ENCODE results near the gene TPH2.

Gene TPH2

DNA sequence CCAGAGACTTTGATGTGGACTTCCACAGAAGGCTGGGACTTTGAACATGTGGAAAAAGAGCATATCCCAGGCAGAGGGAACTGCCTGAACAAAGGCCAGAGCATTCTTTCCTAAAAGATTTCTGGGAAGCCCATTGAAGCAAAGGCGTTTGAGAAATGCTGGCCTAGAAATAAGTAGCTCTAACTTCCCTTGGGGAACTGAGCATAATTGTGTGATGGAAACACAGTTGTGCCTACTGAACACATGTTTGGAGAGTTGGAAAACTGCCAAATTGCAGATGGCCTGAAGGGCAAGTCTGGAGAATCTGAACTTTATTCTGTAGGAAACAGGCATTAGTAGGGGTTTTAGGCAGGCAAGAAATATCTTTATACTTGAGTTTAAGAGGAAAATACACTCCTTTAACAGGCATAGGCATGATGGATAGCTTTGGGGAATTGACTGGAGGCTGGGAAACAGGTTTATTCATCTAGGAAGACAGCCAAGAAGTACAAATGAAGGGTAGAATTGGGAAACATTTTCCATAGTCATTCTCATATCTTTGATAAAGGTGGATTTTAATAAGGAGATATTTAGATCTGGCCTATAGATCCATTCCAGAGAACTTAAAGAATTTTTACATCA is 134.1 kb downstream of the TPH2 start:
- TF ChIP-seq, protein P1, sequence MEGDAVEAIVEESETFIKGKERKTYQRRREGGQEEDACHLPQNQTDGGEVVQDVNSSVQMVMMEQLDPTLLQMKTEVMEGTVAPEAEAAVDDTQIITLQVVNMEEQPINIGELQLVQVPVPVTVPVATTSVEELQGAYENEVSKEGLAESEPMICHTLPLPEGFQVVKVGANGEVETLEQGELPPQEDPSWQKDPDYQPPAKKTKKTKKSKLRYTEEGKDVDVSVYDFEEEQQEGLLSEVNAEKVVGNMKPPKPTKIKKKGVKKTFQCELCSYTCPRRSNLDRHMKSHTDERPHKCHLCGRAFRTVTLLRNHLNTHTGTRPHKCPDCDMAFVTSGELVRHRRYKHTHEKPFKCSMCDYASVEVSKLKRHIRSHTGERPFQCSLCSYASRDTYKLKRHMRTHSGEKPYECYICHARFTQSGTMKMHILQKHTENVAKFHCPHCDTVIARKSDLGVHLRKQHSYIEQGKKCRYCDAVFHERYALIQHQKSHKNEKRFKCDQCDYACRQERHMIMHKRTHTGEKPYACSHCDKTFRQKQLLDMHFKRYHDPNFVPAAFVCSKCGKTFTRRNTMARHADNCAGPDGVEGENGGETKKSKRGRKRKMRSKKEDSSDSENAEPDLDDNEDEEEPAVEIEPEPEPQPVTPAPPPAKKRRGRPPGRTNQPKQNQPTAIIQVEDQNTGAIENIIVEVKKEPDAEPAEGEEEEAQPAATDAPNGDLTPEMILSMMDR (conservative IDR thresholded peaks at IDR 0.05; ENCODE audit: low read depth, low read length), result no peak
- no peak overlapping the region for H3K4me3 ChIP-seq (ENCODE audit: low read length)
- DNase-seq (ENCODE audit: low read depth), result no peak

DNA sequence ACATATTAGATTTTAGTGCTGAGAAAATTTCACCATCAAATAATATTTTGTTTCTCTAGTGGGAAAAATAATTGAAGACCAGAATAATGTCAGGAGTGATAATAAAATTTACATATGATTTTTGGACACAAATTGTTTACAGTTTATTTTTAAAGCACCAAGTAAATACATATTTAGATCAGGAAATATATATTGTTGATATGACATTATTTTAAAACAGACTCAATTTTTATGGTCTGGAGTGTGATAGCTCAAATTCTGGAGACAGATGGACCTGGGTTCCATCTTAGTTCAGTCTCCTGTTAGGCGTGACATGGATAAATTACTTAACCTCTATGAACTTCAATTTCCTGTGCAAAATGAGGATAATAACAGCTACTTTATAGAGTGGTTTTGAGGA is 135.4 kb downstream of the TPH2 start:
- H3K4me3 ChIP-seq (ENCODE audit: low read length), result no peak overlapping the region
- TF ChIP-seq, protein P1 (conservative IDR thresholded peaks at IDR 0.05; ENCODE audit: low read depth, low read length), result no peak
- DNase-seq (ENCODE audit: low read depth), result no peak

DNA sequence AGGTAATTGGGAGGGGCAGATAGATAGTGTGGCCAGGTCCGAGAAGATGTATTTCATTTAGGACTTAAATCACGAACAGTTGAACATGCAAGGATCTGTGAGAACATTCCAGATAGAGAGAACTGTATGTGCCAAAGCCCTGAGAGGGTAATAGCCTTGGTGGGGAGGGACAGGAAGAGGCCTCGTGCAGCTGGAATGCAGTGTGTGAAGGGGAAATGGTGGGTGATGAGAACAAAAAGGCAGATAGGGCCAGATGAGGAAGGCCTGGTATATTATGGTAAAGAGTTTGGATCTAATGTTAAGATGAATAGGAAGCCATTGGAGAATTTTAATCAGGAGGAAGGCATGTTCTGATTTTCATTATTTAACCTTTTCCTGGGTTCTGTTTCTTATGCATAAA is 136.3 kb downstream of the TPH2 start:
- H3K4me3 ChIP-seq (ENCODE audit: low read length), result no peak overlapping the region
- DNase-seq (ENCODE audit: low read depth), result no peak
- TF ChIP-seq, protein P1 (conservative IDR thresholded peaks at IDR 0.05; ENCODE audit: low read depth, low read length), result no peak

DNA sequence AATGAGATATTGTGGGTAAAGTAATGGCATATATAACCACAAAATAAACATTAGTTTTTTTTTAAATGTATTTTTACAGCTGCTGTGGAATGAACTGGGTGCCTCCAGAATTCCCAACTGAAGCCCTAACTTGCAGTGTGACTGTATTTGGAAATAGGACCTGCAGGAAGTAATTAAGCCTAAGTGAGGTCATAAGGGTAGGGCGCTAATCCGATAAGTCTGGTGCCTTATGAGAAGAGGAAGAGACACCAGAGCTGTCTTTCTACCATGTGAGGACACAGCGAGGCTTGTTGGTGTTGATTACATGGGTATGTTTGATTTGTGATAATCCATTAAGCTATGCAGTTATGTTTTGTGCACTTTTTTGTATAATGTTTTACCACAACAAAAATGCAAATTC is 136.8 kb downstream of the TPH2 start:
- TF ChIP-seq, protein P1 (conservative IDR thresholded peaks at IDR 0.05; ENCODE audit: low read depth, low read length), result no peak
- peak; percentile 15 for DNase-seq (ENCODE audit: low read depth)
- H3K4me3 ChIP-seq (ENCODE audit: low read length), result no peak overlapping the region

DNA sequence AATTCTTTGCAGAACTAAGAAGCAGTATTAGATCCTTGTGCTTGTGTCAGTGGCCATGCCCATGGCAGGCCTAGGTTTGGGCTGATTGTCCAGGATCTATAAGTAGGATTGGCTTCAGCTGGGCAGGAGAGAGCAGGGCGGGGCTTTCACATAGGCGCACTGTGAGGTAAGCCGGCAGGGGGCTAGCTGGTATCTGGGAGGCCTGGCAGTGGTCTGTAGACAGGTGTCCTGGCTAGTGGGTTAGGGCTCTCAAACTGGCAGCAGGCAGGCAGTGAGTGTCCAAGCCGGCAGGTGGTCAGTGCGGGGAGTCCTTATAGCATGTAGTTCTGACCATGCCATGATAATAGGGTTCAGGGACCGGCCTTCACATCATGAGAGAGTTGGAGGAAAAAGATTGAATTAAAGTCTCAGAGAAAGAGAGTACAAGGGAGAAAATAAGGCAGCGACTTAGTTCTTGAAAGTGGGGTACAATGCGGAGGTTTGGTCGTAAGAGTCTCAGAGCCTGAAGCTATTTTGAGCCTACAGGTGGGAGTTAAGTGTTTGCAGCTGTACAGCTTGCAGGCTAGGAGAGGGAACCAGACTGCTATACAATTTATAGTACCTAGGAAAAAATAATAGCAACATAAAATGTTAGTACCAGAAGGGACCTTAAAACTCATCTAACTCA is 137.4 kb downstream of the TPH2 start:
- H3K4me3 ChIP-seq (ENCODE audit: low read length), result no peak overlapping the region
- DNase-seq (ENCODE audit: low read depth), result no peak
- TF ChIP-seq, protein P1 (conservative IDR thresholded peaks at IDR 0.05; ENCODE audit: low read depth, low read length), result no peak

DNA sequence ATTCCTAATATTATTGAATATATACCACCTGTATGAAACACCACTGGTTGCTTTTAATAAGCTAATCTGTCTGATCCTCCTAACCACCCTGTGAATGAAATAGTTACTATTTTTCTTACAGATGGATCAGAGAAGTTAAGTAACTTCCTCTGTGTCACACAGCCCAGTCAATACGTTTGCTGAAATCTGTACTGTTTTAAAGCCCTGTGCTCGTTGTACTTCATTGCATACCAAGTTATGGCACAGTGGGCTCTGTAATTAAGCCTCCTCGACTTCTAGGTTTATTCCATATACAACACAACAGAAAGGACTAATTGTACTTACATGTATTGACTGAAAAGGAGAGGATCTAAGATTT is 137.9 kb downstream of the TPH2 start:
- H3K4me3 ChIP-seq (ENCODE audit: low read length), result no peak overlapping the region
- no peak for DNase-seq (ENCODE audit: low read depth)
- TF ChIP-seq, protein P1 (conservative IDR thresholded peaks at IDR 0.05; ENCODE audit: low read depth, low read length), result no peak

Data from retinal pigment epithelial cell (primary cell).